ENCODE measurements around the gene TGFBRAP1. TPM values are rescaled to one million over a fixed set of nuclear protein-coding genes. Genes with fewer than 3 reads are reported as not detected.

TGFBRAP1 gene
- total and polyA plus RNA-seq, 4 donors: 1.8 to 10.4 (median 6.8) TPM

DNA sequence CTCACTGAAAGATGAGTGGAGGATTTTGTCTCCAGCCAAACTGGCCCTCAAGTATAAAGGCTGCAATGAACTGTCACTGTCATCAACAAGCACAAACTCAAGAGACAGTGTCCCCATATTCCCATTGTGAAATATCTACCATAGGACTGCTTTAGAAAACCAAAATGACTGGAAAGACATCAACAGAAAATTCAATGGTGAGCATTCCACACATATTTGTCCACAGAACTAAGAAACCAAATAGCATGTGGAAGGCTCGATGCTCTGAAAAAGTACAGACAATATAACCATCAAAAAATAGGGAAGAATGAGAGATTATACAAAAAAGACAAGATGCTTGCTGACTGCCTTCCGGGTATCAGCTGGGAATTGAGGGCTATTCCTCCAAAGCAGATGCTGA, 37.6 kb downstream of the TGFBRAP1 start:
- no peak overlapping the region for H3K4me3 ChIP-seq (ENCODE audit: low read depth in 1 of 3, low read length in 3 of 3)
- 95% methylated on average over 2 of the region's 2 CpGs for WGBS
- H3K9ac ChIP-seq (ENCODE audit: low read depth in 1 of 2, low read length in 2 of 2): no peak overlapping the region
- no peaks in the 10 kb centered on the region for H3K4me1 ChIP-seq (ENCODE audit: control insufficient read depth in 4 of 4, insufficient read depth in 4 of 4, low read length in 3 of 4)
- peaks cover 7 to 52% (median 30%) of the 10 kb centered on the region in 4 donors for H3K36me3 ChIP-seq (ENCODE audit: control insufficient read depth in 4 of 4, insufficient read depth in 3 of 4, low read depth in 1 of 4, low read length in 3 of 4)
- no peak overlapping the region for H3K27ac ChIP-seq (ENCODE audit: low read depth in 1 of 2, low read length in 2 of 2)
- no peak for DNase-seq (ENCODE audit: low spot score)
- H3K27me3 ChIP-seq (ENCODE audit: control insufficient read depth in 4 of 4, insufficient read depth in 4 of 4, low read length in 3 of 4): no peaks in the 10 kb centered on the region
- no peaks in the 10 kb centered on the region for H3K9me3 ChIP-seq (ENCODE audit: control insufficient read depth in 4 of 4, low read length in 3 of 4)
- TF ChIP-seq HNF4A (conservative IDR thresholded peaks at IDR 0.05) (no peak), NR2F2 (IDR thresholded peaks at IDR 0.05) (no peak), SP1 (IDR thresholded peaks at IDR 0.05) (no peak), RAD21 (IDR thresholded peaks at IDR 0.05) (no peak), TAF1 (conservative IDR thresholded peaks at IDR 0.05) (no peak)
- TF ChIP-seq, protein P1, sequence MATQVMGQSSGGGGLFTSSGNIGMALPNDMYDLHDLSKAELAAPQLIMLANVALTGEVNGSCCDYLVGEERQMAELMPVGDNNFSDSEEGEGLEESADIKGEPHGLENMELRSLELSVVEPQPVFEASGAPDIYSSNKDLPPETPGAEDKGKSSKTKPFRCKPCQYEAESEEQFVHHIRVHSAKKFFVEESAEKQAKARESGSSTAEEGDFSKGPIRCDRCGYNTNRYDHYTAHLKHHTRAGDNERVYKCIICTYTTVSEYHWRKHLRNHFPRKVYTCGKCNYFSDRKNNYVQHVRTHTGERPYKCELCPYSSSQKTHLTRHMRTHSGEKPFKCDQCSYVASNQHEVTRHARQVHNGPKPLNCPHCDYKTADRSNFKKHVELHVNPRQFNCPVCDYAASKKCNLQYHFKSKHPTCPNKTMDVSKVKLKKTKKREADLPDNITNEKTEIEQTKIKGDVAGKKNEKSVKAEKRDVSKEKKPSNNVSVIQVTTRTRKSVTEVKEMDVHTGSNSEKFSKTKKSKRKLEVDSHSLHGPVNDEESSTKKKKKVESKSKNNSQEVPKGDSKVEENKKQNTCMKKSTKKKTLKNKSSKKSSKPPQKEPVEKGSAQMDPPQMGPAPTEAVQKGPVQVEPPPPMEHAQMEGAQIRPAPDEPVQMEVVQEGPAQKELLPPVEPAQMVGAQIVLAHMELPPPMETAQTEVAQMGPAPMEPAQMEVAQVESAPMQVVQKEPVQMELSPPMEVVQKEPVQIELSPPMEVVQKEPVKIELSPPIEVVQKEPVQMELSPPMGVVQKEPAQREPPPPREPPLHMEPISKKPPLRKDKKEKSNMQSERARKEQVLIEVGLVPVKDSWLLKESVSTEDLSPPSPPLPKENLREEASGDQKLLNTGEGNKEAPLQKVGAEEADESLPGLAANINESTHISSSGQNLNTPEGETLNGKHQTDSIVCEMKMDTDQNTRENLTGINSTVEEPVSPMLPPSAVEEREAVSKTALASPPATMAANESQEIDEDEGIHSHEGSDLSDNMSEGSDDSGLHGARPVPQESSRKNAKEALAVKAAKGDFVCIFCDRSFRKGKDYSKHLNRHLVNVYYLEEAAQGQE (IDR thresholded peaks at IDR 0.05): no peak

DNA sequence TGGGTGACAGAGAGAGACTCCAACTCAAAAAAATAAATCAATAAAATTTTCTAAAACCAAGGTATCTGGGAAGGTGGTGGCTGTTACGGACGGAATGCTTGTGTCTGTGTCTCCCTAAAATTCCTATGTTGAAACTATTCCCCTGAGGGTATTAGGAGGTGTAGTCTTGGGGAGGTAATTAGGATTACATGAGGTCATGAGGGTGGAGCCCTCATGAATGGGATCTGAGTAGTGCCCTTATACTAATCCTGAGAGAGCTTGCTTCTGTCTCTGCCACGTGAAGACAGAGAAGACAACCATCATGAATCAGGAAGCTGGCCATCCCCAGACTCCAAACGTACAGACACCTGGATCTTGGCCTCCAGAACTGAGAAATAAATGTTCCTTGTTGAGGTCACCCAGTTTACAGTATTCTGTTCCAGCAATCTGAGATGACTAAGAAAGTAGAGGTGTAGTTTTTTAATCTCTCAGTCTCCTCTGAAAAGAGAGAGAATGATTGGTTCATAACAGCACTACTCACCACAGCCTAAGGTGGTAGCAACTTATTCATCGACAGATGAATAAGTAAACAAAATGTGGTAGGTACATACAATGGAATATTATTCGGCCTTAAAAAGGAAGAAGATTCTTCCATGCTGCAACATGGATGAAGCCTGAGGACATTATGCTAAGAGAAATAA, 38.4 kb downstream of the TGFBRAP1 start:
- TF ChIP-seq RAD21 (IDR thresholded peaks at IDR 0.05) (no peak), FOXA2 (IDR thresholded peaks at IDR 0.05) (no peak), NR2F2 (IDR thresholded peaks at IDR 0.05) (no peak), TAF1 (conservative IDR thresholded peaks at IDR 0.05) (no peak), GABPA (IDR thresholded peaks at IDR 0.05 in 1 of 2, conservative IDR thresholded peaks at IDR 0.05 in 1 of 2) (no peak), RXRA (IDR thresholded peaks at IDR 0.05) (no peak), JUND (IDR thresholded peaks at IDR 0.05) (no peak)
- TF ChIP-seq, protein P1 (IDR thresholded peaks at IDR 0.05): no peak
- TF ChIP-seq, protein P2, sequence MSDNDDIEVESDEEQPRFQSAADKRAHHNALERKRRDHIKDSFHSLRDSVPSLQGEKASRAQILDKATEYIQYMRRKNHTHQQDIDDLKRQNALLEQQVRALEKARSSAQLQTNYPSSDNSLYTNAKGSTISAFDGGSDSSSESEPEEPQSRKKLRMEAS (IDR thresholded peaks at IDR 0.05): no peak
- TF ChIP-seq, protein P3, sequence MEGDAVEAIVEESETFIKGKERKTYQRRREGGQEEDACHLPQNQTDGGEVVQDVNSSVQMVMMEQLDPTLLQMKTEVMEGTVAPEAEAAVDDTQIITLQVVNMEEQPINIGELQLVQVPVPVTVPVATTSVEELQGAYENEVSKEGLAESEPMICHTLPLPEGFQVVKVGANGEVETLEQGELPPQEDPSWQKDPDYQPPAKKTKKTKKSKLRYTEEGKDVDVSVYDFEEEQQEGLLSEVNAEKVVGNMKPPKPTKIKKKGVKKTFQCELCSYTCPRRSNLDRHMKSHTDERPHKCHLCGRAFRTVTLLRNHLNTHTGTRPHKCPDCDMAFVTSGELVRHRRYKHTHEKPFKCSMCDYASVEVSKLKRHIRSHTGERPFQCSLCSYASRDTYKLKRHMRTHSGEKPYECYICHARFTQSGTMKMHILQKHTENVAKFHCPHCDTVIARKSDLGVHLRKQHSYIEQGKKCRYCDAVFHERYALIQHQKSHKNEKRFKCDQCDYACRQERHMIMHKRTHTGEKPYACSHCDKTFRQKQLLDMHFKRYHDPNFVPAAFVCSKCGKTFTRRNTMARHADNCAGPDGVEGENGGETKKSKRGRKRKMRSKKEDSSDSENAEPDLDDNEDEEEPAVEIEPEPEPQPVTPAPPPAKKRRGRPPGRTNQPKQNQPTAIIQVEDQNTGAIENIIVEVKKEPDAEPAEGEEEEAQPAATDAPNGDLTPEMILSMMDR (IDR thresholded peaks at IDR 0.05; ENCODE audit: low read depth, low read length, missing input control): no peak
- TF ChIP-seq, protein P4, sequence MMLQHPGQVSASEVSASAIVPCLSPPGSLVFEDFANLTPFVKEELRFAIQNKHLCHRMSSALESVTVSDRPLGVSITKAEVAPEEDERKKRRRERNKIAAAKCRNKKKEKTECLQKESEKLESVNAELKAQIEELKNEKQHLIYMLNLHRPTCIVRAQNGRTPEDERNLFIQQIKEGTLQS (IDR thresholded peaks at IDR 0.05): no peak
- TF ChIP-seq, protein P5, sequence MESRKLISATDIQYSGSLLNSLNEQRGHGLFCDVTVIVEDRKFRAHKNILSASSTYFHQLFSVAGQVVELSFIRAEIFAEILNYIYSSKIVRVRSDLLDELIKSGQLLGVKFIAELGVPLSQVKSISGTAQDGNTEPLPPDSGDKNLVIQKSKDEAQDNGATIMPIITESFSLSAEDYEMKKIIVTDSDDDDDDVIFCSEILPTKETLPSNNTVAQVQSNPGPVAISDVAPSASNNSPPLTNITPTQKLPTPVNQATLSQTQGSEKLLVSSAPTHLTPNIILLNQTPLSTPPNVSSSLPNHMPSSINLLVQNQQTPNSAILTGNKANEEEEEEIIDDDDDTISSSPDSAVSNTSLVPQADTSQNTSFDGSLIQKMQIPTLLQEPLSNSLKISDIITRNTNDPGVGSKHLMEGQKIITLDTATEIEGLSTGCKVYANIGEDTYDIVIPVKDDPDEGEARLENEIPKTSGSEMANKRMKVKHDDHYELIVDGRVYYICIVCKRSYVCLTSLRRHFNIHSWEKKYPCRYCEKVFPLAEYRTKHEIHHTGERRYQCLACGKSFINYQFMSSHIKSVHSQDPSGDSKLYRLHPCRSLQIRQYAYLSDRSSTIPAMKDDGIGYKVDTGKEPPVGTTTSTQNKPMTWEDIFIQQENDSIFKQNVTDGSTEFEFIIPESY (IDR thresholded peaks at IDR 0.05): no peak
- H3K27me3 ChIP-seq (ENCODE audit: control insufficient read depth in 4 of 4, insufficient read depth in 4 of 4, low read length in 3 of 4): no peaks in the 10 kb centered on the region
- WGBS: 96% methylated on average over 6 of the region's 6 CpGs

More for the DNA sequence above, 38.4 kb downstream of the TGFBRAP1 start:
- Histone ChIP-seq H3K4me3 (ENCODE audit: low read depth in 1 of 3, low read length in 3 of 3) (no peak overlapping the region), H3K4me1 (ENCODE audit: control insufficient read depth in 4 of 4, insufficient read depth in 4 of 4, low read length in 3 of 4) (no peaks in the 10 kb centered on the region), H3K36me3 (ENCODE audit: control insufficient read depth in 4 of 4, insufficient read depth in 3 of 4, low read depth in 1 of 4, low read length in 3 of 4) (peaks cover 7 to 53% (median 29%) of the 10 kb centered on the region in 4 donors), H3K9ac (ENCODE audit: low read depth in 1 of 2, low read length in 2 of 2) (no peak overlapping the region), H3K9me3 (ENCODE audit: control insufficient read depth in 4 of 4, low read length in 3 of 4) (no peaks in the 10 kb centered on the region), H3K27ac (ENCODE audit: low read depth in 1 of 2, low read length in 2 of 2) (no peak overlapping the region)
- DNase-seq (ENCODE audit: low spot score): no peak

Data from liver (tissue), 9 donors.